Measurements from ENCODE around the gene GBE1. TPM values are rescaled to one million over a fixed set of nuclear protein-coding genes. Genes with fewer than 3 reads are reported as not detected.

GBE1 gene
- total RNA-seq, 1 donor, result 184 TPM

DNA sequence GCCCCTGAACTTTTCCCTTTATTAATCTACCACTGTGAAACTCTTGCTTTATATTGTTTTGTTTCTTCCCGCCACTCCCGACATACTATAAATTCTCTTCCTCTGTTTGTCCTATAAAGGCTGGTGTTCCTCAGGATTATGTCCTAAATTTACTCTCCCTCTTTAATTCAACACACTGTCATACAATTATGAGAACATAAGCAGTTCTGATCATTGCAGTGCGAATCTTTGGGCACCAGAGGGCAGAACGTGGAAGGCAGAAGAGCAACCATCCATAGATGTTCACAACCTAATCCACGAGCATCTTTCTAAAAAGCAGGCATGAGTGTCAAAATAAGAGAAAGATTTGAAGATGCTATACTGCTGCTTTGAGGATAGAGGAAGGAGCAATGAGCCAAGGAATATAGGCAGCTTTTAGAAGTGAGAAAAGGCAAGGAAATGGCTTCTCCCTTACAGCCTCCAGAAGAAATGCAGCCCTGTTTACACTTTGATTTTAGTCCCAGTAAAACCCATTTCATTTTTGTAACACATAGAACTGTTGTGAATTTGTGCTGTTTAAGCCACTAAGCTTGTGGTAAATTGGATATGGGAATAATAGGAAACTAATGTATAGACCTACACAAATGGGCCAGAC is 179.4 kb downstream of the GBE1 start:
- Histone ChIP-seq H3K27me3 (ENCODE audit: insufficient read depth, low read length) (no peaks in the 10 kb centered on the region), H3K79me2 (ENCODE audit: insufficient read depth, low read length) (no peaks in the 10 kb centered on the region), H2AFZ (ENCODE audit: low read length) (no peak overlapping the region), H3K36me3 (ENCODE audit: insufficient read depth, low read length) (peaks cover 21% of the 10 kb centered on the region), H3K27ac (ENCODE audit: low read depth, low read length) (no peak overlapping the region), H3K4me1 (ENCODE audit: insufficient read depth, low read length) (no peaks in the 10 kb centered on the region), H3K4me3 (ENCODE audit: insufficient read depth, low read length) (no peak overlapping the region), H4K20me1 (ENCODE audit: insufficient read depth, low read length) (no peaks in the 10 kb centered on the region), H3K9me3 (ENCODE audit: low read depth, low read length) (no peaks in the 10 kb centered on the region), H3K4me2 (ENCODE audit: insufficient read depth, low read length) (no peak overlapping the region)
- TF ChIP-seq, protein P1, sequence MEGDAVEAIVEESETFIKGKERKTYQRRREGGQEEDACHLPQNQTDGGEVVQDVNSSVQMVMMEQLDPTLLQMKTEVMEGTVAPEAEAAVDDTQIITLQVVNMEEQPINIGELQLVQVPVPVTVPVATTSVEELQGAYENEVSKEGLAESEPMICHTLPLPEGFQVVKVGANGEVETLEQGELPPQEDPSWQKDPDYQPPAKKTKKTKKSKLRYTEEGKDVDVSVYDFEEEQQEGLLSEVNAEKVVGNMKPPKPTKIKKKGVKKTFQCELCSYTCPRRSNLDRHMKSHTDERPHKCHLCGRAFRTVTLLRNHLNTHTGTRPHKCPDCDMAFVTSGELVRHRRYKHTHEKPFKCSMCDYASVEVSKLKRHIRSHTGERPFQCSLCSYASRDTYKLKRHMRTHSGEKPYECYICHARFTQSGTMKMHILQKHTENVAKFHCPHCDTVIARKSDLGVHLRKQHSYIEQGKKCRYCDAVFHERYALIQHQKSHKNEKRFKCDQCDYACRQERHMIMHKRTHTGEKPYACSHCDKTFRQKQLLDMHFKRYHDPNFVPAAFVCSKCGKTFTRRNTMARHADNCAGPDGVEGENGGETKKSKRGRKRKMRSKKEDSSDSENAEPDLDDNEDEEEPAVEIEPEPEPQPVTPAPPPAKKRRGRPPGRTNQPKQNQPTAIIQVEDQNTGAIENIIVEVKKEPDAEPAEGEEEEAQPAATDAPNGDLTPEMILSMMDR (IDR thresholded peaks at IDR 0.05; ENCODE audit: extremely low read depth, low read depth, low read length), result peak; percentile 83
- no peak for DNase-seq (ENCODE audit: insufficient read length, low spot score, missing footprints)

DNA sequence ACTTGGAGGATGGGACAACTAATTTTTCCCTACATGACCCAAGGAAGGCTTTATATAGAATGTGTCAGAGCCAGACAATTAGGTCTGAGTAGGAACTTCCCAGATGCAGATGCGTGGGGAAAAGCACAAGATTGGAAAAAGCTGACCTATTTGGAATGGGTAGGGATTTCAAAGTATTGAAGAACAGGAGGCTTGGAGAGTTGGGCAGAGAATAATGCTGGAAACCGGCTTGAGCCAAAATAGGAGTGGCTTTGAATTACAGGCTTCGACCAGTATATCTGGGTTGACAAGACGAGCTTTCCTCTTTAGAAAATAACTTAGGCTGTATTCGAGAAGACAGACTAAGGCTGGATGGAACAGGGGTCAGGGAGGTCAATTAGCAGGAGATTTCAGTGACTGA is 181.1 kb downstream of the GBE1 start:
- no peak for DNase-seq (ENCODE audit: insufficient read length, low spot score, missing footprints)

GRCh38 chr3:81579744-81580143 is 181.7 kb downstream of the GBE1 start:
- Histone ChIP-seq H3K79me2 (ENCODE audit: insufficient read depth, low read length) (no peaks in the 10 kb centered on the region), H3K4me1 (ENCODE audit: insufficient read depth, low read length) (no peaks in the 10 kb centered on the region), H4K20me1 (ENCODE audit: insufficient read depth, low read length) (no peaks in the 10 kb centered on the region), H2AFZ (ENCODE audit: low read length) (no peak overlapping the region), H3K4me3 (ENCODE audit: insufficient read depth, low read length) (no peak overlapping the region), H3K9me3 (ENCODE audit: low read depth, low read length) (no peaks in the 10 kb centered on the region), H3K4me2 (ENCODE audit: insufficient read depth, low read length) (no peak overlapping the region), H3K27ac (ENCODE audit: low read depth, low read length) (no peak overlapping the region), H3K36me3 (ENCODE audit: insufficient read depth, low read length) (peaks cover 21% of the 10 kb centered on the region), H3K27me3 (ENCODE audit: insufficient read depth, low read length) (no peaks in the 10 kb centered on the region)
- TF ChIP-seq, protein P1 (IDR thresholded peaks at IDR 0.05; ENCODE audit: extremely low read depth, low read depth, low read length), result no peak
- DNase-seq (ENCODE audit: insufficient read length, low spot score, missing footprints), result no peak

More for the DNA sequence above, 181.1 kb downstream of the GBE1 start:
- no peak overlapping the region for H3K27ac ChIP-seq (ENCODE audit: low read depth, low read length)
- no peak overlapping the region for H3K4me3 ChIP-seq (ENCODE audit: insufficient read depth, low read length)
- no peak overlapping the region for H2AFZ ChIP-seq (ENCODE audit: low read length)
- H3K27me3 ChIP-seq (ENCODE audit: insufficient read depth, low read length), result no peaks in the 10 kb centered on the region
- H4K20me1 ChIP-seq (ENCODE audit: insufficient read depth, low read length), result no peaks in the 10 kb centered on the region
- no peak overlapping the region for H3K4me2 ChIP-seq (ENCODE audit: insufficient read depth, low read length)
- no peaks in the 10 kb centered on the region for H3K9me3 ChIP-seq (ENCODE audit: low read depth, low read length)
- TF ChIP-seq, protein P1 (IDR thresholded peaks at IDR 0.05; ENCODE audit: extremely low read depth, low read depth, low read length), result no peak
- H3K4me1 ChIP-seq (ENCODE audit: insufficient read depth, low read length), result no peaks in the 10 kb centered on the region
- no peaks in the 10 kb centered on the region for H3K79me2 ChIP-seq (ENCODE audit: insufficient read depth, low read length)
- H3K36me3 ChIP-seq (ENCODE audit: insufficient read depth, low read length), result peaks cover 21% of the 10 kb centered on the region

DNA sequence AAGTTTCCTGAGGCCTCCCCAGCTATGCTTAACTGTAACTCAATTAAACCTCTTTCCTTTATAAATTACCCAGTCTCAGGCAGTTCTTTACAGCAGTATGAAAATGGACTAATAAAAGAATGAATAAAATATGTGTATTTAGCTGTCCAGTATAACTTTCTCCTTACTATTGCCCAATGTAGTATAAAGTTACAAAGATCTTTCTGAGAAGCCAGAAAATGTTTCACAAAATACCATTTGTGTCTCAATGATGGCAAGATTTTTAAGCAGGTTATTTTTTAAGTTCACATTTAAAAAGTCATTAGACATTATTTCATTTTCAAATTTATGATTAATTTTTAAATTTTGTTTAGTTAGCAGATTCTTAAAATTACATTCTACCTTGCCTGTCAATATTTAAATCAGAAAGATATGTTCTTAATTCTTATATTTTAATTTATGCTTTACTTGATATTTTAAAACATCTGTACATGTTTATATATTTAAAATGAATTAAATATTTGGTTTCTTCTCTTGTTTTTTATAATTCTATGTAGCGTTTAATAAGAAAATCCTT is 189.2 kb downstream of the GBE1 start:
- H3K79me2 ChIP-seq (ENCODE audit: insufficient read depth, low read length), result no peaks in the 10 kb centered on the region
- no peaks in the 10 kb centered on the region for H3K27me3 ChIP-seq (ENCODE audit: insufficient read depth, low read length)
- H3K4me1 ChIP-seq (ENCODE audit: insufficient read depth, low read length), result no peaks in the 10 kb centered on the region
- H4K20me1 ChIP-seq (ENCODE audit: insufficient read depth, low read length), result no peaks in the 10 kb centered on the region
- no peak overlapping the region for H3K27ac ChIP-seq (ENCODE audit: low read depth, low read length)
- no peak overlapping the region for H3K4me3 ChIP-seq (ENCODE audit: insufficient read depth, low read length)
- H3K36me3 ChIP-seq (ENCODE audit: insufficient read depth, low read length), result no peaks in the 10 kb centered on the region
- H3K4me2 ChIP-seq (ENCODE audit: insufficient read depth, low read length), result no peak overlapping the region
- TF ChIP-seq, protein P1 (IDR thresholded peaks at IDR 0.05; ENCODE audit: extremely low read depth, low read depth, low read length), result no peak
- DNase-seq (ENCODE audit: insufficient read length, low spot score, missing footprints), result no peak
- H3K9me3 ChIP-seq (ENCODE audit: low read depth, low read length), result no peaks in the 10 kb centered on the region
- H2AFZ ChIP-seq (ENCODE audit: low read length), result no peak overlapping the region
